Right cardiac atrium (tissue), 5 donors: ENCODE data around the gene EXOSC2. TPM values are rescaled to one million over a fixed set of nuclear protein-coding genes. Genes with fewer than 3 reads are reported as not detected.

Source experiments
- ATAC-seq, 2 donors: fragments of 200-7000 bp; cut with Tn5 transposase; one replicate each; pipeline versions ENCODE4 v1.8.0 to v1.9.1; 2020; ENCODE audit warnings: moderate library complexity in 2 of 2, mild to moderate bottlenecking in 1 of 2
- DNase-seq, 3 donors: peaks; one replicate each; pipeline ENCODE4 v3.0.0-alpha.2; 2020
- H3K27ac ChIP-seq: one replicate; pipeline ENCODE4 v1.5.1; 2013; ENCODE audit warnings: mild to moderate bottlenecking, low read length, control low read depth, moderate library complexity
- H3K27me3 ChIP-seq: one replicate; pipeline ENCODE4 v1.6.1; 2013; ENCODE audit not compliant: control insufficient read depth, insufficient read depth
- H3K4me1 ChIP-seq: one replicate; pipeline ENCODE4 v1.6.1; 2013; ENCODE audit warnings: low read length; ENCODE audit not compliant: control insufficient read depth, insufficient read depth
- H3K4me3 ChIP-seq: one replicate; pipeline ENCODE4 v1.5.1; 2013; ENCODE audit warnings: low read length, control low read depth
- H3K9me3 ChIP-seq: one replicate; pipeline ENCODE4 v1.6.1; 2013; ENCODE audit warnings: low read length; ENCODE audit not compliant: control insufficient read depth
- WGBS: extraction: QIAGEN DNeasy Blood & Tissue Kit; methylation state at CpG from one replicate; pipeline ENCODE4 v1.1.7; 2013; 5-methylcytosine and 5-hydroxymethylcytosine counted together
- intact Hi-C, 4 donors: fragments of 100-400 bp; cut with DNase I; formaldehyde crosslinking; loops; one replicate each; pipeline versions ENCODE4 v1.11.0 to v1.14.0; 2022 to 2023
- polyA plus RNA-seq: library from polyadenylated mRNA; stranded (reverse); fragments of 200-250 nt; gene quantifications from one replicate; pipeline ENCODE4 v1.2.3, GENCODE V29; 2013
- total RNA-seq, 4 donors: library from RNA; stranded (reverse); fragmentation: NEBNext Ultra II Directional; extraction: Animal tissue kit (Norgen Biotek cat#: 25700); gene quantifications; one replicate each; pipeline ENCODE4 v1.2.1, GENCODE V29; 2021
- donor health status: healthy with polysubstance abuse.
- donor health status: DM: no; HTN: yes; CAD: no.
- donor health status: DM: no; HTN: no; CAD: no.
- donor health status: DM: no; HTN: yes; CAD: no; lungs with severe emphysema.
- donor health status: DM: yes; HTN: yes; CAD: no.

The EXOSC2 gene
- total and polyA plus RNA-seq, 5 donors: 11.0 to 17.9 (median 14.3) TPM

- WGBS: 82% methylated on average over 2 of the region's 2 CpGs
These were observed 5.5 kb downstream of the EXOSC2 start for GRCh38 chr9:130699047-130699446.

DNA sequence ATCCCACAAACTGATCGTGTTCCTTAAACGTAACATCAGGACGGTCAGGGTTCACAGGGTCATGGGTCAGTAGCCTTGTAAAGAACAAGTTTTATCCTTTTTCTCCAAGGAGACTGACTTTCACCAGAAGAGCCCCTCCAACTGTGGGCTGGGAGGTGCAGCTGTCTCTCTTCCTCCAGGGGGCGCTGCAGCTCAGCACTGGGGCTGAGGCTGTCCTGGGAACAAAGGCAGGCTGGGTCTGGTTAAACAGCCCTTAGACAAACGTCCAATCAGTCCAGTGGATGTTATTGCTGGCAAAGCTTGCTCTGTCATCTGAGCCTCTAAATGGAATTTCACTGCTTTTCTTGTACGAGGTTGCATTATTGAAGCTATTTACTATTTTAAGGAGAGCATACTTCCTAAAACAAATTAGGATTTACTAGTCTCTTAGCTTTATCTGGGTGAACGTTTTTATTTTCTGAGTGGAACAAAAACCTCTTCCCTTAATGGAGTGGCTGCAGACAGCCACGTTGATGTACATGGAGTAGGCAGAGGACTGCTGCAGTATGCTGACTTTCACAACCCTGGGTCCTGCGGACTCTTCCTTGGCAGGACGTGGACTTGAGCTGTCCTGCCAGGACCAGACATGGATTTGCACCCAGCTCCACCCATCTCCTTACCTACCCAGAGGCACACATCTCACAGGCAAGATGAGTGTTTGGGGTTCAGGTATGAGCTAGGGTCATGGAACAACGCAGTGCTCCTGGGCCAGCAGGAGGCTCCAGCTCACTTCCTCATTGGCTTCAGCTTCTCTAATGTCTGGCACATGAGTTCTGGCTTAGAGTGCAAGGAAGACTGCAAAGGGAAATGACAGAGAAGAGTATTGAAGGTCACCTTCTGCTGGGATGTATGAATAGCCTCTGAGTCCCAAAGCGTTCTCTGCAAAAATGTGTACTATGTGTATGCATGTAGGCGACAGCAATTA, 7.8 kb downstream of the EXOSC2 start:
- ATAC-seq (peak; percentile 93 to 94), DNase-seq (peak; percentile 86 to 91 (median 90))
- WGBS: 47% methylated on average over 13 of the region's 13 CpGs
- Histone ChIP-seq H3K27me3 (no peaks in the 10 kb centered on the region), H3K9me3 (no peaks in the 10 kb centered on the region), H3K27ac (no peak overlapping the region), H3K4me1 (peaks cover 2% of the 10 kb centered on the region), H3K4me3 (no peak overlapping the region)
- intact Hi-C loops: loop anchor here (5.0 to 10.0 kb wide), 5 partner anchors 161 to 343 kb away; no protein-coding TSS in a partner anchor

More at GRCh38 chr9:130699047-130699446, 5.5 kb downstream of the EXOSC2 start:
- Histone ChIP-seq H3K9me3 (no peaks in the 10 kb centered on the region), H3K27ac (no peak overlapping the region), H3K4me1 (peaks cover 2% of the 10 kb centered on the region), H3K27me3 (no peaks in the 10 kb centered on the region), H3K4me3 (no peak overlapping the region)
- no peak for ATAC-seq
- intact Hi-C loops: no loop called here
- DNase-seq: no peak

DNA sequence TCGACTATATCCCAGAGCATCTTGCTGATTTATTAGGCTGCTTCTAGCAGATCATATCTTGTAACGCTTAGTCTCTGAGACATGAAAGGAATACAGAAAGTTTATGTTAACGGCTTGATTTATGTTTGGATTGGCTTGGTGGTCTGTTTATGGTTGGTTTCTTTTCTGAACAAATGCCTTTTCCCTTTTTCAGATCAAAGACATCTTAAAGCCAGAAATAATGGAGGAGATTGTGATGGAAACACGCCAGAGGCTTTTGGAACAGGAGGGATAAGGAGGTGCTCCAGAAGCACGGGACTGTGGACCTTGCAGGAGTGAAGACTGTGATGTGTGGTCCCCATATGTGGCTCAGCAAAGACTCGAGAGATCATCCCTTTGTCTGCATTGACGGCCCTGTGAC, 9.9 kb downstream of the EXOSC2 start:
- intact Hi-C loops: loop anchor here (5.0 to 10.0 kb wide), 5 partner anchors 159 to 341 kb away; no protein-coding TSS in a partner anchor
- H3K4me3 ChIP-seq: no peak overlapping the region
- H3K9me3 ChIP-seq: no peaks in the 10 kb centered on the region
- no peak for ATAC-seq
- 85% methylated on average over 7 of the region's 7 CpGs for WGBS
- H3K27me3 ChIP-seq: no peaks in the 10 kb centered on the region
- H3K27ac ChIP-seq: no peak overlapping the region
- H3K4me1 ChIP-seq: peaks cover 2% of the 10 kb centered on the region
- DNase-seq: no peak

- Histone ChIP-seq H3K9me3 (no peaks in the 10 kb centered on the region), H3K4me3 (no peak overlapping the region), H3K4me1 (no peaks in the 10 kb centered on the region), H3K27me3 (no peaks in the 10 kb centered on the region), H3K27ac (no peak overlapping the region)
- DNase-seq: peak in 2 of 3 donors; percentile 71 to 84
- peak in 1 of 2 donors; percentile 36 for ATAC-seq
- WGBS: 53% methylated on average over 9 of the region's 9 CpGs
- intact Hi-C loops: loop anchor here in 3 of 4 donors (5.0 to 10.0 kb wide), 4 partner anchors 155 to 337 kb away; partner anchors contain the start of gene FIBCD1 (in 1 of the 3)
These were observed 13.8 kb downstream of the EXOSC2 start for GRCh38 chr9:130707225-130707976.

DNA sequence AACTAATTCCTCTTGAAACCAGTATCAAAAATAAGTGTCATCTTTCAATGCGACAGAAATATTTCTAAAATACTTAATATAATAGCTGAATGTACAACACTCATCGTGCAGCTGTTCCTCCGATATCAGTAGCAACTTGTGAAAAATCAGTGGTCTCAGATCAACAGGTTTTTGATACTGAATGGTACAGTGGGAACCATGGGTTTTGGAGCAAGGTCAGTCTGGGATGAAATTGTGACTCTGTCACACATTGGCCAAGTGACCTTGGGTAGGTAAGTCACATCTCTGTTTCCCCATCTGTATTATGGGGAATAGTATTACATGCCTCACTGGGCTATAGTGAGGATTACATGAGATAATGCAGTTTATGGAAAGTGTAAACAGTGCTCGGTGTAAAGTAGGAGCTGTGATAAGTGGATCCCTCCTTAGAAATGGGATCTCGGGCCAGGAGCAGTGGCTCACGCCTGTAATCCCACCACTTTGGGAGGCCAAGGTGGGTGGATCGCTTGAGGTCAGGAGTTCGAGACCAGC, 17.3 kb downstream of the EXOSC2 start:
- Histone ChIP-seq H3K4me1 (no peaks in the 10 kb centered on the region), H3K27me3 (no peaks in the 10 kb centered on the region), H3K4me3 (no peak overlapping the region), H3K9me3 (no peaks in the 10 kb centered on the region), H3K27ac (no peak overlapping the region)
- no peak for ATAC-seq
- DNase-seq: no peak
- WGBS: 84% methylated on average over 8 of the region's 8 CpGs
- intact Hi-C loops: loop anchor here in 2 of 4 donors (5.0 to 10.0 kb wide), 2 partner anchors 151 to 224 kb away; partner anchors contain the start of gene FIBCD1 (in 1 of the 2)

DNA sequence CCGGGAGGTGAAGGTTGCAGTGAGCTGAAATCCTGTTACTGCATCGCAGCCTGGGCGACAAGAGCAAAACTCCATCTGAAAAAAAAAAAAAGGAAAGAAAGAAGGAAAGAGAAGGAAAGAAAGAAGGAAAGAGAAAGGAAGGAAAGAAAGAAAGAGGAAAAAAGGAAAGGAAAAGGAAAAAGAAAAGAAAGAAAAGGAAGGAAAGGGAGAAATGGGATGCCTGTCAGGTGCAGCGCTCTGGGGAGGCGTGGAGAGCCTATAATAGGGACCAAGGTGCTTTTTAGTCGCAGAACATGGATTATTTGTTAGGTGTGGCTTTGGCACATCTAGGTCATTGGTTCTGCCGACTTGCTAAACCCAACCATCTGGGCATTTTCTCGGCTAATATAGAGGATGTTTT, 17.9 kb downstream of the EXOSC2 start:
- 92% methylated on average over 8 of the region's 8 CpGs for WGBS
- ATAC-seq (no peak), DNase-seq (no peak)
- Histone ChIP-seq H3K4me3 (no peak overlapping the region), H3K4me1 (peaks cover 3% of the 10 kb centered on the region), H3K27ac (no peak overlapping the region), H3K27me3 (no peaks in the 10 kb centered on the region), H3K9me3 (no peaks in the 10 kb centered on the region)
- intact Hi-C loops: loop anchor here in 2 of 4 donors (5.0 to 10.0 kb wide), 2 partner anchors 151 to 223 kb away; partner anchors contain the start of gene FIBCD1 (in 1 of the 2)

GRCh38 chr9:130712564-130713285, 19.1 kb downstream of the EXOSC2 start:
- DNase-seq (peak; percentile 99 to 100 (median 99)), ATAC-seq (peak; percentile 98)
- H3K4me3 ChIP-seq: peak overlapping the region; percentile 91
- H3K9me3 ChIP-seq: no peaks in the 10 kb centered on the region
- H3K27ac ChIP-seq: peak overlapping the region; percentile 92
- no peaks in the 10 kb centered on the region for H3K27me3 ChIP-seq
- WGBS: under 1% methylated on average over 68 of the region's 68 CpGs
- intact Hi-C loops: loop anchor here in 2 of 4 donors (5.0 to 10.0 kb wide), 2 partner anchors 150 to 222 kb away; partner anchors contain the start of gene FIBCD1 (in 1 of the 2)
- H3K4me1 ChIP-seq: peaks cover 3% of the 10 kb centered on the region

DNA sequence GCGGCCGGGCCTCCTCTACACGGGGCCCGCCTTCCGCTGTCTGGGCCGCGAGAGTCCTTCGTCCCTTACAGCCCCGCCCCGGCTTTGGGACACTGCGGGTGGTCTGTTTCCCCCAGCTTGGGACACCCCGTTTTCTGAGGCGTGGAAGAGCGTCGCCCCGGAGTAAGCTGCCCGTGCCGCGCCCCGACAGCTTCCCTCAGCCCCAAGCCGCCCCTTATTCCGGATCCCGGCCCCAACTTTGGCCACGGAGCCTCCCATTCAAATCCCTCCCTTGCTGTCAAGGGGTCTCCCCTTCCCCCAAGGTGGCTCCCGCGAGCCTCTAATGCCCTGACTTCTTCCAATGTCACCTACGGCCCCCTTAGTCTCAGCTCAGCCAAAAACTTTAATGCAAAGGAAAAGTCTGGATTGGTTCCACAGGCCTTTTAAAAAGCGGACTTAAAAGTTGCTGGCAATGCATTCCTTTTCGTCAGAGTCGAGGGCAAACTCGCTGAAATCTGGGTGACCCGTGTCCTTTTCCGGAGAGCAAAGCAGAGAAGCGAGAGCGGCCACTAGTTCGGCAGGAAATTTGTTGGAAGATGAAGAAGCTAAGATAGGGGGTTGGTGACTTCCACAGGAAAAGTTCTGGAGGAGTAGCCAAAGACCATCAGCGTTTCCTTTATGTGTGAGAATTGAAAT, 19.8 kb downstream of the EXOSC2 start:
- DNase-seq: peak in 2 of 3 donors; percentile 32 to 68
- under 1% methylated on average over 37 of the region's 37 CpGs for WGBS

GRCh38 chr9:130714586-130715110, 21.1 kb downstream of the EXOSC2 start:
- H3K9me3 ChIP-seq: no peaks in the 10 kb centered on the region
- H3K27me3 ChIP-seq: no peaks in the 10 kb centered on the region
- no peak overlapping the region for H3K27ac ChIP-seq
- no peak for ATAC-seq
- 17% methylated on average over 7 of the region's 7 CpGs for WGBS
- peaks cover 6% of the 10 kb centered on the region for H3K4me1 ChIP-seq
- H3K4me3 ChIP-seq: peak overlapping the region; percentile 91
- intact Hi-C loops: loop anchor here in 2 of 4 donors (5.0 to 10.0 kb wide), 2 partner anchors 148 to 220 kb away; partner anchors contain the start of gene FIBCD1 (in 1 of the 2)
- no peak for DNase-seq

More for the DNA sequence above, 19.8 kb downstream of the EXOSC2 start:
- Histone ChIP-seq H3K4me1 (peaks cover 3% of the 10 kb centered on the region), H3K27ac (peak overlapping the region; percentile 92), H3K4me3 (peak overlapping the region; percentile 91), H3K27me3 (no peaks in the 10 kb centered on the region), H3K9me3 (no peaks in the 10 kb centered on the region)
- ATAC-seq: peak; percentile 9 to 24
- intact Hi-C loops: loop anchor here in 2 of 4 donors (5.0 to 10.0 kb wide), 2 partner anchors 149 to 221 kb away; partner anchors contain the start of gene FIBCD1 (in 1 of the 2)
